ENCODE results near the gene CFAP73.
A peak's percentile ranks its signal among the peaks of the same experiment; 100 is the strongest.

CFAP73 gene

DNA sequence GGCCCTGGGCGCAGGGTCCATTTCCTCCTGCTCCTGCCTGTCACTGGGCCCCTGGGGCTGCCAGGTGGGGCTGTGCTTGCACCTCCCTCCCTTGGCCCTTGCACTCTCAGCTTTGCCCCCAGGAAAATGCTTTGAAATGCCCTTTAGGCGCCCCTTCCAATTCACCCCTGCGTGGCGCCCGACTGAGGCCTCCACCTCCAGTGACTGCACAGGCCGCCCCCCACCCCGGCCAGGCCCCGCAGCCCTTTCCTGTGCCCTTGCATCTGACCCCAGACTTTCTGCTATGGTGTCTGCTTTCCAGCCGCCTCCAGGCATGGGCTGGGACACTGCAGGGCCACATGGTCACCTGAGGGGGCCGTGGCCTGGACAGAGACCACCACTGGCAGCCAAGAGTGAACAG is 18.3 kb downstream of the CFAP73 start:
- no peak for DNase-seq

DNA sequence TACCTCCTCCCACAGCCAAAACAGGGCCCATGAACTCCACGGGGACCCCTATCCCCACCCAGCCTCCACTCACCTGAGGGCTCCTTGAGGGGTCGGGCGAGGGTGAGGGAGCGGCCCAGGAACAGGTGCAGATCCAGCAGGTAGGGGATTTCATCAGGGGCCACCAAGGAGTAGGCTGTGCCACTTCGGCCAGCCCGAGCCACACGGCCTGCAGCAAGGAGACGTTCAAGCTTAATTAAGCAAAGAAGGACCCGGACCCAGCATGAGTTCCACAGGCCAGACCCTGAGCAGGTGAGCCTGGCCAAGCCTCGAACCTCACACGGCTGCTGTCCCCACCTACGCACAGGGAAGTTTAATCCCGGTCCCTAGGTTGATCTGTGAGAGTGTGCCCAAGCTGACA is 20.2 kb downstream of the CFAP73 start:
- no peak for DNase-seq

- DNase-seq, result no peak
These were observed 20.9 kb downstream of the CFAP73 start for GRCh38 chr12:113170457-113170856.

- DNase-seq, result no peak
These were observed 21.4 kb downstream of the CFAP73 start for GRCh38 chr12:113170926-113171325.

- no peak for DNase-seq
These were observed 22.0 kb downstream of the CFAP73 start for GRCh38 chr12:113171543-113171942.

DNA sequence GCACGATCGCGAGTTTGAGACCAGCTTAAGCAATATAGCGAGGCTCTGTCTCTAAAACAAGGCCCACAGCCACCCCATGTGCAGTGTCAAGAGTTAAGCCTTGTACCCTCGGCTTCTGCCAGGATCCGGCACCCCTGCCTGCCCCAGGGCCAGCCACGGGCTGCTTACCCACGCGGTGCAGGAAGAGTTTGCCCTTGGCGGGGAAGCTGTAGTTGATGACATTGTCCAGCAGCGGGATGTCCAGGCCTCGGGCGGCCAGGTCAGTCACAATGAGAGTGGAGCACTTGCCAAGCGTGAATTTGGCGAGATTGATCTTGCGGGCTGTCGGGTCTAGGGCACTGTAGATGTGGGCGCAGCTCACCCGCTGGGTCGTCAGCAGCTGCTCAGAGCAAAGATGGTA is 22.7 kb downstream of the CFAP73 start:
- DNase-seq, result no peak

DNA sequence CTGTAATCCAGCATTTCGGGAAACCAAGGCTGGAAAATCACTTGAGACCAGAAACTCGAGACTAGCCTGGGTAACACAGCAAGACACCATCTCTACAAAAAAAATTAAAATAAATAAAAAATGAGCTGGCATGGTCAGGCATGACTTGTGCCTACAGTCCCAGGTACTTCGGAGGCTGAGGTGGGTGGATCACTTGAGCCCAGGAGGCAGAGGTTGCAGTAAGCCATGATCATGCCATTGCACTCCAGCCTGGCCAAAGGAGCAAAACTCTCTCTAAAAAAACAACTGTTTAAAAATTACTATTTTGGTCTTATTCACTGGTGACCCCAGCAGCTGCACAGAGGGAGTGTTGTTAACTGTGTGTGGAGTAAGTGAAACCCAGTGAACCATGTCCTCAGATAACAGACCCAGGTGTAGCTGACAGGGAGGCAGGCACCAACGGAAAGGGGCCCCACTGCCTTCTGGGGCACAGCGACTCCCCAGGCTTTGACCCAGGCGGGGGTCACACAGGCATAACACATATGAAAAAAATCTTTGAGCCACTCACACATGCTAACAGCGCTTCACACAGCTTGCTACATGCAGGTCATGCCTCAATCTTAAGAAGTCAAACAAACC is 23.7 kb downstream of the CFAP73 start:
- DNase-seq, result no peak

- no peak for DNase-seq
These were observed 25.2 kb downstream of the CFAP73 start for GRCh38 chr12:113174461-113175384.

GRCh38 chr12:113179023-113179422 is 29.5 kb downstream of the CFAP73 start:
- DNase-seq, result no peak

DNA sequence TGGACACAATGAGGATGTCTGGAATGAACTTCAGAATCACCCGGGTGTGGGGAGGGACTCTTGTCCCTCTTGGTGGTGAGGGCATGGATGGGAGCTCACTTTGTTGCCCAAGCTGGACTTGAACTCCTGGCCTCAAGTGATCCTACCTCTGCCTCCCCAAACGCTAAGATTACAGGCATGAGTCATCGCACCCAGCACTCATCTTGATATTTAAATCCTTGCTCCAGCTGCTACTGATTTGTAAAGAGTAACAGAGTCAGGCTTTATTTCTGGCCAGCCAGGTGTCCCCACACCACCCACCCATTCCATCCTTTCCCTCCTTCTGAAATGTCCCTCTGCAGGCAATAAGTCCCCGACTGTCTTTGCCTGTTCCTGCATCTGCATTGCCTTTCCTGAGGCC is 30.8 kb downstream of the CFAP73 start:
- DNase-seq, result no peak

- DNase-seq, result no peak
These were observed 32.5 kb downstream of the CFAP73 start for GRCh38 chr12:113181975-113182374.

DNA sequence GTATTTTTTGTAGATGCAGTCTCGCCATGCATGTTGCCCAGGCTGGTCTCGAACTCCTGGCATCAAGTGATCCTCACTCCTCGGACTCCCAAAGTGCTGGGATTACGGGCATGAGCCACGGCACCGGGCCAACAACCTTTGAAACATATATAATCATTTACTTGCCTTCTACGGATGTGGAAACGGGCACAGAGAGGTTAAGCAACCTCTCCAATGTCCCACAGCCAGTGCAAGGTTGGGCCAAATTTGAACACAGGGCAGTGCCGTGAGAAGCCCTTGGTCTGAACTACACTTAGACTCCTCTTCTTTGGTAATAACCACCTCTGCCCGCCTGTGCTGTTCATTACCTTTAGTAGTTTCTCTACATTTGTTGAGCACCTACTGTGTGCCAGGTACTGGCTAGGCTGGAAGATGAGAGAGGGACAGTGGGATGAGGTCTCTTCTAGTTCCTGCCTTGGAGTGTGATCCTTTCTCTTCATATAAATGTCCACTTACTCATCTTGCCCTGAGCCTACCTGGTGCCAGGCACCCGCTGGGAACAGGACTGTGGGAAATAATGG is 33.6 kb downstream of the CFAP73 start:
- no peak for DNase-seq

GRCh38 chr12:113184098-113184899 is 34.8 kb downstream of the CFAP73 start:
- no peak for DNase-seq

DNA sequence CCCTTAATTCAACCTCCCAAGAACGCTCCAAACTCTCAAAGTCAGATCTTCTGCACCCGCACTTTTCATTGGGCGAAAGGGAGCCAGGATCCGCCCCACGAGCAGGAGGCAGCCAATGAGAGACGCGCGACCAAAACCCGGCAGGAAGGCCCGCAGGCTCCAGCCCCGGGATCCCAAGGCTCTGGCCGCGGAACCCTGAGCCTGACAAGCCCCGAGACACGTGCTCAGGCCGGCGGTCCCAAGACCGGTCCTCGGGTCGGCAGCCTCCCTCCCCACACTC is 35.3 kb downstream of the CFAP73 start:
- peak; percentile 80 for DNase-seq

DNA sequence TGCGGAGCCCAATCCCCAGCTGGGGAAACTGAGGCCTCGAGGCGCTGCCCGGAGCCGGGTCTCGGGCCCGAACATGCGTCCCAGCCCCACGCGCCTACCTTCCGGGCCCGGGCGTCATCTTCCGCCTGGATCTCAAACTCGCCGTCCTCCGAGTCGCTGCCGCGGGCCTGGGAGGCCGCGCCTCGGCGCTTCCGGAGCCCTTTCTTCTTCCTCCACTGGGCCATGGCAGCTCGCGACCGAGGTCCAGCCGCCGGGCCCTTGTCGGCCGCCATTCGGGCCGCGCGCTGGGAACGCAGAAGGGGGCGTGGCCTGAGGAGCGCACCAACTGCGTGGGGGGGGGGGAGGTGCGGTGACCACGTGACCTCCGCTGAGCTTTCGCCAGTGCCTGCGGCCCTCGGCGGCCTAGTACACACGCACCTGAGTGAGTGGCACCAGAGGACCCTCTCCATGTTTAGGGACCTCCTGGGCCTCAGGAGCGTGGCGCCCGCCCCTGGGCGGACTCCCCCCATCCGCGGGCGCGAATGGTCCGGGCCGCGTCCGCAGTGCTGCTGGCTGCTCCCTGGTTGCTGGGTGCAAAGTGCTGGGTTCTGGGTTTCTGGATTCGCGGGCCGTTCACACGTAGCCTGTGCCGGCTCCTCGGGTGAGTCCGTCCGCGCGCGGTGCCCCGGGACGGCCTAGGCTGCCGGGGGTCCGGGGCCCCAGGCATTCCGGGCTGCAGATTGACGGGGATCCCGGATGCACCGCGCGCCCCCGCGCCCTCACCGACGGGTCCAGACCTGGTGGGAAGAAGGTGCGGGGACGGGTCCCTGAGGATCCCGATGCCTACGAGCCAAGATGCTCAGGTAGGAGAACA is 35.9 kb downstream of the CFAP73 start, which contains the start of the genes DDX54 and RITA1:
DDX54 (minus strand) TSS at position 299 of the 853 bp plus-strand sequence; CDS start at position 272, 27 bp downstream.
RITA1 (plus strand) TSS at position 542 of the 853 bp plus-strand sequence. CDS start 1,026 bp downstream, outside the sequence.
- peak; percentile 89 for DNase-seq

DNA sequence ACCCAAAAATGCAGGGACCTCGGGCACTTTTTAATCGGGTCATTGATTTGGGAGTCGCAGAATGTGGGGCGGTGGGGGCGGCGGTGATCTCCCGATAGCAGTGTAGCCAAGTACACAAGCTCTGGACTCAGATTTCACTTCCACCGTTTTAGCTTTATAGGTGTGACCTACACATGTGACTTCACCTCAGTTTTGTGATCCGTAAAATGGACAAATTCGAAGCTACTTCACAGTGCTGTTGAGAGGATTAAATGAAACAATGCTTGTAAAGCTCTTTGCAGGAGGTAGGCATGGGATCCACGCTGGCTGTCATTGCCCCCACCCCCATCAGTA is 36.5 kb downstream of the CFAP73 start:
- no peak for DNase-seq

DNA sequence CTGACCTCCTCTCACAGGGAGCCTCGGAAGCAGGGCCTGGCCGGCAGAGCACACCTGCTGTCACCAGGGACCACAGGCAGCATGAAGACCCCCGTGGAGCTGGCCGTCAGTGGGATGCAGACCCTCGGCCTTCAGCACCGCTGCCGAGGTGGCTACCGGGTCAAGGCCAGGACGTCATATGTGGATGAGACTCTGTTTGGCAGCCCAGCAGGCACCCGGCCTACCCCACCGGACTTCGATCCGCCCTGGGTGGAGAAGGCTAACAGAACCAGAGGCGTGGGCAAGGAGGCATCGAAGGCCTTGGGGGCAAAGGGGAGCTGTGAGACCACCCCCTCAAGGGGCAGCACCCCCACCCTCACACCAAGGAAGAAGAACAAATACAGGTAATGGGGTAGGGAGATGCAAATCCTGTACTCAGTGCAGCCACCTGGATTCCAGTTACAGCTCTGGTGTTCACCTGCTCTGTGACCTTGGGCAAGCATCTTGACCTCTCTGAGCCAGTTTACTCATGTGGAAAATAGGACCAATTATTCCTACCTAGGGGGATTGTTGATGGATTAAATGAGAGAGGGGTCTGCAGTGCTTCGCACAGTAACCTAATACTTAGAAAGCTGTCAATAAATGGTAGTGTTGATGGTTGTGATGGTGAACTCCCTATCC is 37.3 kb downstream of the CFAP73 start:
- DNase-seq, result no peak

- no peak for DNase-seq
These were observed 39.8 kb downstream of the CFAP73 start for GRCh38 chr12:113189361-113189760.

GRCh38 chr12:113190761-113191160 is 41.2 kb downstream of the CFAP73 start:
- no peak for DNase-seq

GRCh38 chr12:113191227-113191626 is 41.7 kb downstream of the CFAP73 start:
- no peak for DNase-seq

DNA sequence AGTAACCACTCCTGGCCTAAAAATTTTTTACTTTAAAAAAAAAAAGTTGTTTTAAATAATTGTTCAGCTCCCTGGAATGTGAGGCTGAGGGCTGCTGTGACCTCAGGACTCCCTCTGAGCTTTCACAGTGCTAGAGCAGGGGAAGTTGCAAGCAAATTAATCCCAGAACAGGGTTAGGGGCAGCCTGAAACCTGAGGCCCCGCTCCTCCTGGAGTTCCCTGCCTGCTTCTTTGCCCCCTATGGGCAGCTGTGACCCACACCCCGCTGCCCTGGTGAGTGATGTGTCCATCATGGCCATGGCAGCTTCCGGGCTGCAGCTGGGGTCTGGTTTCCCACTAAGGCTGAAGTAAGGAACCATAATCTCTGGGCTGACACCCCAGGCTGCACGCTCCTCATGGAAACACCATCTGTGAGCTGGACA is 45.5 kb downstream of the CFAP73 start:
- no peak for DNase-seq

DNA sequence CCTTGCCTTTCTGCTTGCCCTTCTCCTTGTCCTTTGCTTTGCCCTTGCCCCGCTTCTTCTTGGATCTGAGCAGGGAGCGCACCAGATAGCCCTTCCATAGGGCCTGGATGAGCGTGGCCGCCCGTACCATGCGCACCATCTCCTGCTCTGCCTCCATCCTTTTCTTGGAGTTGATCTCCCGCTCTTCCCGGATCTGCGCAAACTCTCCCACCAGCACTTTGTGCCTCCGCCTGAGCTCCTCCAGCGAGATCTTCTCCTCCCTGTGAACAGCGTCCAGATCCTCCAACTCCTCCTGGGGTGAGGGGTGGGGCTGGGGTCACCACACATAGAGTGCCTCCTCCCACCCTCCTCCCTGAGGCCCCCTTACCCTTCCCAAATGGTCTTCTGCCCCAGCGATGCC is 46.1 kb downstream of the CFAP73 start:
- no peak for DNase-seq

Data from NCI-H2171 (cell line).